Uterus (tissue), 4 donors: ENCODE measurements around the gene EIF4H. TPM values are rescaled to one million over a fixed set of nuclear protein-coding genes. Genes with fewer than 3 reads are reported as not detected.
"Not testable (repeated sequence)": the region's sequence is repeated elsewhere in the genome, so short reads cannot be mapped to it uniquely, and the experiment has no call there.

Experiments
- DNase-seq, 2 donors: peaks; one replicate each; pipeline ENCODE4 v3.0.0-alpha.2; 2019 to 2020
- H3K27ac ChIP-seq, 2 donors: fragments of 200-600 bp; sonication (generic); 1 replicate in 1 of 2; 2 replicates in 1 of 2; pipeline ENCODE4 v1.5.1; 2016 to 2018
- H3K27me3 ChIP-seq, 2 donors: fragments of 200-600 bp; sonication (generic); one replicate each; pipeline ENCODE4 v1.5.1; 2018 to 2019; ENCODE audit warnings: control low read depth in 1 of 2
- H3K36me3 ChIP-seq, 2 donors: fragments of 200-600 bp; sonication (generic); one replicate each; pipeline ENCODE4 v1.5.1; 2019; ENCODE audit warnings: control low read depth in 1 of 2
- H3K4me1 ChIP-seq, 2 donors: fragments of 200-600 bp; sonication (generic); one replicate each; pipeline ENCODE4 v1.5.1; 2018 to 2019; ENCODE audit warnings: control low read depth in 1 of 2
- H3K4me3 ChIP-seq, 2 donors: fragments of 200-600 bp; sonication (generic); 1 replicate in 1 of 2; 2 replicates in 1 of 2; pipeline ENCODE4 v1.5.1; 2018 to 2019; ENCODE audit warnings: mild to moderate bottlenecking in 1 of 2
- H3K9me3 ChIP-seq, 2 donors: fragments of 200-600 bp; sonication (generic); one replicate each; pipeline ENCODE4 v1.5.1; 2019; ENCODE audit warnings: control low read depth in 1 of 2
- CTCF ChIP-seq, 4 experiments: fragments of 200-600 bp in 2 of 4; fragments of 450-650 bp in 2 of 4; sonication (generic) in 2 of 4; IDR thresholded peaks; one replicate each; pipeline ENCODE4 v1.5.1; 2016 to 2019; ENCODE audit warnings: antibody characterized with exemption in 4 of 4, mild to moderate bottlenecking in 2 of 4, moderate library complexity in 1 of 4
- POLR2A ChIP-seq, 2 donors: fragments of 450-650 bp; IDR thresholded peaks; one replicate each; pipeline ENCODE4 v1.6.1; 2016; ENCODE audit warnings: antibody characterized with exemption in 2 of 2, mild to moderate bottlenecking in 1 of 2, moderate library complexity in 1 of 2
- intact Hi-C: fragments of 100-400 bp; cut with DNase I; formaldehyde crosslinking; loops from one replicate; pipeline ENCODE4 v1.15.1; 2023; ENCODE audit warnings: low total_unique reads
- total RNA-seq, 4 donors: library from RNA; depleted of rRNA in 3 of 4; stranded (reverse); fragments of >200 nt in 3 of 4; gene quantifications; one replicate each; pipeline versions ENCODE4 v1.1.0 to v1.2.4, GENCODE V29; 2014 to 2023
- donor health status: DM: yes; HTN: yes; CAD: no.

The EIF4H gene
- total RNA-seq, 4 donors from 2014 or later: 122 to 257 (median 193) TPM

DNA sequence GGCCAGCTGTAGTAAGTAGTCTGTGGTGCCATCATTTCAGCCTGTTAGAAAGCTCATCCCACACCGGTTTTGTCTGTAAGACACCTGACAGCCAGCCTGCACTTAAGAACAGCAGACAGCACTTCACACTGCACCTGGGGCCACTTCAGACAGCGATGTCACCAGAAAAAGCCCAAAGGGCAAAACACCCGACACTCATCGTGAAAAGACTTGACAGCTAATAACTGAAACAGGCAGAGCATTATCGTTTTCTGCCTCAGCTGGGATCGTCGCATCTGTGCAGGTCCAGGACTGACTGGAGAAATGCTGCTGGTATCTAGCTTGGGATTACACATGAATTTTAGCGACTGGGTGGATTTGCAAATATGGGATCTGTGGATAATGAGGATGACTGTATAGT is 18.9 kb downstream of the EIF4H start:
- Histone ChIP-seq H3K4me1 (no peaks in the 10 kb centered on the region), H3K27me3 (no peaks in the 10 kb centered on the region), H3K36me3 (no peaks in the 10 kb centered on the region), H3K4me3 (no peak overlapping the region), H3K27ac (no peak overlapping the region), H3K9me3 (no peaks in the 10 kb centered on the region)
- DNase-seq: no peak
- intact Hi-C loops: no loop called here
- TF ChIP-seq POLR2A (IDR thresholded peaks at IDR 0.05) (no peak), CTCF (IDR thresholded peaks at IDR 0.05) (no peak)

DNA sequence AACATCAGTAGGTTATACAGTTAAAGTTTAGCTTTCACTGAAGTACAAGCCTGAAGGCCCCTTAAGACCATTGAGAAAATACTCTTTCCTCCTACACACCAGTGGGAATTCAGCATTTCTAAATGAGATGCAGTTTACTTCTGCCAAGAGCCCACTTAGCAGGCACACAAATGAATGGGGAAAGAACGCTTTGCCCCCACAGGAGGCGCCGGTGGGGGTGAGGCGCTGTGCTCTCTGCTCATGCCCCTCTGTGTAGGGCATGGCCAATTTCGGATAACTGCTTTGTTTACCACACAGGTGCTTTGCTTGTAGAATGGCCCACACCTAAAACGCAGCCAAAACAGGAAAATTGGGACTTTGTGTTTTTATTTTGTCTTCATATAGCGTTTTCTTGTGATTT is 19.8 kb downstream of the EIF4H start:
- no peak overlapping the region for H3K27ac ChIP-seq
- H3K27me3 ChIP-seq: no peaks in the 10 kb centered on the region
- H3K4me1 ChIP-seq: no peaks in the 10 kb centered on the region
- no peak for DNase-seq
- intact Hi-C loops: no loop called here
- no peaks in the 10 kb centered on the region for H3K9me3 ChIP-seq
- TF ChIP-seq CTCF (IDR thresholded peaks at IDR 0.05) (no peak), POLR2A (IDR thresholded peaks at IDR 0.05) (no peak)
- no peak overlapping the region for H3K4me3 ChIP-seq
- H3K36me3 ChIP-seq: no peaks in the 10 kb centered on the region

GRCh38 chr7:74194686-74195085 is 20.5 kb downstream of the EIF4H start:
- Histone ChIP-seq H3K9me3 (no peaks in the 10 kb centered on the region), H3K27me3 (no peaks in the 10 kb centered on the region), H3K4me3 (no peak overlapping the region), H3K36me3 (no peaks in the 10 kb centered on the region), H3K4me1 (no peaks in the 10 kb centered on the region), H3K27ac (no peak overlapping the region)
- DNase-seq: no peak
- TF ChIP-seq CTCF (IDR thresholded peaks at IDR 0.05) (no peak), POLR2A (IDR thresholded peaks at IDR 0.05) (no peak)
- intact Hi-C loops: no loop called here

DNA sequence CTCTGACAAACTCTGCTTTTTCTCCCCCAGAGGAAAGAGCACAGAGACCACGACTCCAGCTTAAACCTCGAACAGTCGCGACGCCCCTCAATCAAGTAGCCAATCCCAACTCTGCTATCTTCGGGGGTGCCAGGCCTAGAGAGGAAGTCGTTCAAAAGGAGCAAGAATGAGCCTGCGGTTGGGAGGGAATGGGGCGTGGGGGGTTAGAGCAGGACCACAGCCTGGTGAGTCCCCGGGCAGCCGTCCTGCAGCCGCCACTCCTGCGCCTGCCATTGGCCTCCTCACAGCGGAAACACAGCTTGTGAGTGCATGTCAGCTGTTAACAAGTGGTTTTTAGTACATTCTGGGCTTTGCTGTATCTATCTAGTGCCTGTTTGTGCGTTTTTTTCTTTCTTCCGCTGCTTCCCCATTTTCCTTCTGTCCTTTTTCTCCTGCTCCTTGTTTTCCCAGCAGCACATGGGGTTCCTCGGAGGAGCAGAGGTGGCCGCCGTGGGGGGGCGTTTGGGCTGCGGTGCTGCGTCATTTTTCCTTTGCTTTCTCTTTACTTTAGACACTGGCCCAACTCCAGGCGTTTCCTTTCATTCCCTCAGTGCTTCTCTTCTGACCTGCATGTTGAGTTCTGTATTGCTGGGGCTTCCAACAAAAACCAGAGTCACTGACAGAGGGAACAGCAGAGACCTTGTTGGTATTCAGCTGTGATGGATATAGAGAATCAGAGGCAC is 21.1 kb downstream of the EIF4H start:
- H3K27me3 ChIP-seq, intact Hi-C loops, H3K27ac ChIP-seq, H3K4me3 ChIP-seq, DNase-seq, H3K9me3 ChIP-seq, H3K4me1 ChIP-seq, H3K36me3 ChIP-seq: not testable (repeated sequence)

DNA sequence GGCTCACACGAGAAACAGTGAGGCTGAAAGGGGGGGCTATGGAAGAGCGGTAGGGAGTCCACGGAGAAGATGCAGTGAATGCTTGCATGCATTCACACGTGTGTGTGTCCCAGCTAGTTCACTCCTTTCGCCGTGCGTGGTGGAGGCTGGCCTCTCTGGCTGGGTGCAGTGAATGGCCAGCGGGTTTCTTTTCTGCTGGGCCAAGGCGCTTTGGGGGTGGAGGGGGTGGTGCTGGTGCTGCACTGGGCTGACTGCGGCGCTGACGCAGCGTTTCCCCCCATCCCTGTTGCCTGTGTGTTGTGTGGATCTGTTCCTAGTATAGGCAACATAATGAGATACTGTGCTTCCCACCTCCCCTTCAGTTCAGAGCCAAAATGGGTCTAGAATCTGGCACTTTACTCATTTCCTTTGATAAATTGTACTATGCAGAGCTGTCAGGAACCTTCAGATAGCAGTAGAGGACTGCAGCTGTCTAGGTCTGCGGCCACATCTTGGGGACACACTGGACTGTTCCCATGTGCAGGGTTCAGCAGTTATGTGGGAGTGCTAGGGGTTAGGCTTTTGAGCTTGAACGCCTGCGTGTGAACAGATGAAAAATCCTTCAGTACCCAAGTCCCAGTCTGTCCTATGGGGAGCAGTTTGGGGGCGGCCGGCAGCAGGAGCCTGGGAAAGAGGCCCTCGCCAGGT is 22.0 kb downstream of the EIF4H start:
- not testable (repeated sequence) for DNase-seq

GRCh38 chr7:74197449-74198124 is 23.4 kb downstream of the EIF4H start:
- no peaks in the 10 kb centered on the region for H3K27me3 ChIP-seq
- no peak for DNase-seq
- H3K4me1 ChIP-seq: no peaks in the 10 kb centered on the region
- no peaks in the 10 kb centered on the region for H3K9me3 ChIP-seq
- H3K4me3 ChIP-seq: no peak overlapping the region
- H3K36me3 ChIP-seq: no peaks in the 10 kb centered on the region
- no peak for TF ChIP-seq CTCF (IDR thresholded peaks at IDR 0.05)
- no peak for TF ChIP-seq POLR2A (IDR thresholded peaks at IDR 0.05)
- H3K27ac ChIP-seq: no peak overlapping the region
- intact Hi-C loops: no loop called here

More for the DNA sequence above, 22.0 kb downstream of the EIF4H start:
- H3K27ac ChIP-seq, H3K36me3 ChIP-seq, H3K4me3 ChIP-seq, H3K27me3 ChIP-seq, intact Hi-C loops, H3K4me1 ChIP-seq, H3K9me3 ChIP-seq: not testable (repeated sequence)
